Kidney (tissue), 14 donors: ENCODE measurements around the gene KRT9. TPM values are rescaled to one million over a fixed set of nuclear protein-coding genes. Genes with fewer than 3 reads are reported as not detected.

Source experiments
- DNase-seq, 5 donors: peaks; one replicate each; pipeline ENCODE4 v3.0.0-alpha.2; 2013 to 2020
- FAIRE-seq: peaks from 2 replicates; lab custom pipeline; 2012; peaks lifted over from hg19 to GRCh38; lab: Jason Lieb, UNC
- H3K27ac ChIP-seq, 2 donors: one replicate each; pipeline ENCODE4 v1.7.0; 2013; ENCODE audit warnings: low read depth in 2 of 2, low read length in 2 of 2, inconsistent platforms in 1 of 2
- H3K27me3 ChIP-seq: one replicate; pipeline ENCODE4 v1.7.1; 2013; ENCODE audit warnings: low read length, inconsistent platforms; ENCODE audit not compliant: control insufficient read depth, insufficient read depth
- H3K36me3 ChIP-seq, 3 donors: one replicate each; pipeline versions ENCODE4 v1.7.0 to v1.7.1; 2013; ENCODE audit warnings: low read length in 3 of 3, control low read depth in 1 of 3, inconsistent platforms in 1 of 3; ENCODE audit not compliant: insufficient read depth in 3 of 3, control insufficient read depth in 2 of 3
- H3K4me1 ChIP-seq, 3 donors: one replicate each; pipeline versions ENCODE4 v1.7.0 to v1.7.1; 2013; ENCODE audit warnings: low read length in 3 of 3, inconsistent platforms in 1 of 3, low read depth in 1 of 3; ENCODE audit not compliant: control insufficient read depth in 2 of 3, insufficient read depth in 2 of 3
- H3K4me3 ChIP-seq, 3 donors: one replicate each; pipeline versions ENCODE4 v1.7.0 to v1.8.1; 2013; ENCODE audit warnings: low read length in 3 of 3, control low read depth in 1 of 3, inconsistent platforms in 1 of 3
- H3K9ac ChIP-seq, 3 donors: one replicate each; pipeline versions ENCODE4 v1.7.0 to v1.7.1; 2013; ENCODE audit warnings: low read length in 3 of 3, control low read depth in 1 of 3, inconsistent platforms in 1 of 3
- H3K9me3 ChIP-seq, 3 donors: one replicate each; pipeline versions ENCODE4 v1.7.0 to v1.7.1; 2013; ENCODE audit warnings: low read length in 3 of 3, control low read depth in 1 of 3, inconsistent platforms in 1 of 3; ENCODE audit not compliant: control insufficient read depth in 2 of 3, insufficient read depth in 1 of 3
- intact Hi-C: fragments of 100-400 bp; cut with DNase I; formaldehyde crosslinking; loops from one replicate; pipeline ENCODE4 v1.11.1; 2022
- polyA plus RNA-seq: library from polyadenylated mRNA; stranded (reverse); fragments of 350-450 nt; fragmentation: Illumina TruSeq; extraction: RNeasy Lipid Tissue Mini Kit (QIAGEN cat#74804); gene quantifications from one replicate; pipeline ENCODE4 v1.2.3, GENCODE V29; 2014; ENCODE audit warnings: low read depth, low replicate concordance; ENCODE audit not compliant: insufficient read depth
- total RNA-seq: library from RNA; stranded (reverse); fragmentation: NEBNext Ultra II Directional; extraction: Animal tissue kit (Norgen Biotek cat#: 25700); gene quantifications from one replicate; pipeline ENCODE4 v1.2.1, GENCODE V29; 2021
- TF ChIP-seq, protein P1 (sequence below): IDR thresholded peaks from 3 replicates; pipeline ENCODE4 v1.5.1; 2012; ENCODE audit warnings: mild to moderate bottlenecking, moderate library complexity, borderline replicate concordance; ENCODE audit not compliant: insufficient read depth; ENCODE audit errors: extremely low read depth
- donor health status: control.
- donor health status: control.
- donor health status: control.
- donor health status: control.
- donor health status: control.
- donor health status: DM: yes; HTN: yes; CAD: no.
- donor health status: Normal renal cell carcinoma (clear cell type).

KRT9 gene
- total and polyA plus RNA-seq, 2 donors from 2014 or later, result not detected

DNA sequence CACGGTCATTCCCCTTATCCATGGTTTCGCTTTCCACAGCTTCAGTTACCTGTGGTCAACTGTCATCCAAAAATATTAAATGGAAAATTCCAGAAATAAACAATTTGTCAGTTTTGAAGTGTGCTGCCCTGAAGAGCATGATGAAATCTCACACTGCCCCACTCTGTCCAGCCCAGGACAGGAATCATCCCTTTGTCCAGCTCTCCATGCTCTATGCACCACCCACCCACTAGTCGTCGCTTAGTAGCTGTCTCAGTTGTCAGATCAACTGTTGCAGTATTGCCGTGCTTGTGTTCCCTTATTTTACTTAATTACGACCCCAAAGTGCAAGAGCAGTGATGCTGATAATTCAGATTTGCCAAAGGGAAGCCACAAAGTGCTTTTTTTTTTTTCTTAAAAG, 10.3 kb downstream of the KRT9 start:
- TF ChIP-seq, protein P1, sequence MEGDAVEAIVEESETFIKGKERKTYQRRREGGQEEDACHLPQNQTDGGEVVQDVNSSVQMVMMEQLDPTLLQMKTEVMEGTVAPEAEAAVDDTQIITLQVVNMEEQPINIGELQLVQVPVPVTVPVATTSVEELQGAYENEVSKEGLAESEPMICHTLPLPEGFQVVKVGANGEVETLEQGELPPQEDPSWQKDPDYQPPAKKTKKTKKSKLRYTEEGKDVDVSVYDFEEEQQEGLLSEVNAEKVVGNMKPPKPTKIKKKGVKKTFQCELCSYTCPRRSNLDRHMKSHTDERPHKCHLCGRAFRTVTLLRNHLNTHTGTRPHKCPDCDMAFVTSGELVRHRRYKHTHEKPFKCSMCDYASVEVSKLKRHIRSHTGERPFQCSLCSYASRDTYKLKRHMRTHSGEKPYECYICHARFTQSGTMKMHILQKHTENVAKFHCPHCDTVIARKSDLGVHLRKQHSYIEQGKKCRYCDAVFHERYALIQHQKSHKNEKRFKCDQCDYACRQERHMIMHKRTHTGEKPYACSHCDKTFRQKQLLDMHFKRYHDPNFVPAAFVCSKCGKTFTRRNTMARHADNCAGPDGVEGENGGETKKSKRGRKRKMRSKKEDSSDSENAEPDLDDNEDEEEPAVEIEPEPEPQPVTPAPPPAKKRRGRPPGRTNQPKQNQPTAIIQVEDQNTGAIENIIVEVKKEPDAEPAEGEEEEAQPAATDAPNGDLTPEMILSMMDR, result no peak
- Histone ChIP-seq H3K9ac (no peak overlapping the region), H3K27ac (no peak overlapping the region), H3K4me1 (no peaks in the 10 kb centered on the region), H3K36me3 (no peaks in the 10 kb centered on the region), H3K4me3 (no peak overlapping the region), H3K27me3 (no peaks in the 10 kb centered on the region), H3K9me3 (no peaks in the 10 kb centered on the region)
- FAIRE-seq (no peak), DNase-seq (no peak)
- intact Hi-C loops, result no loop called here

DNA sequence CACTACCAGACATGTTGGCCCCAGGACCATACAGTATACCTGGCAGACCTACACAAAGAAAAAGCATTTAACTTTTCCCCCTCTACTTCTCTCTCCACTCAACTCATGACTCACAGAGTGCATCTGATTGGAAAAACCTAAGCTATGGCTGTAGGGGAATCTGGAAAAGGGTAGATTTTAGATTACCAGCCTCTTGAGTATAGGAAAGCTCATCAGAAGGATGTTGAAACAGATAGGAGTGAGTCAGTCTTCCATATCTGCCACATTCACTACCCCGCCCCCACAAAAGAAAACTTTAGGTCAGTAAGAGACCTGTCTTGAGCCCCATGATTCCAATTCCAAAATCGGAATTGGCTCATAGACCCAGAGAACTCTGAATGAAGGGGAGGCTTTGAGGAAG, 12.3 kb downstream of the KRT9 start:
- TF ChIP-seq, protein P1, result no peak
- H3K27me3 ChIP-seq, result no peaks in the 10 kb centered on the region
- no peaks in the 10 kb centered on the region for H3K9me3 ChIP-seq
- DNase-seq (no peak), FAIRE-seq (no peak)
- H3K4me1 ChIP-seq, result no peaks in the 10 kb centered on the region
- H3K9ac ChIP-seq, result no peak overlapping the region
- H3K27ac ChIP-seq, result no peak overlapping the region
- no peaks in the 10 kb centered on the region for H3K36me3 ChIP-seq
- intact Hi-C loops, result loop anchor here (10.0 kb wide), 1 partner anchor 105 kb away; no protein-coding TSS in a partner anchor
- no peak overlapping the region for H3K4me3 ChIP-seq

DNA sequence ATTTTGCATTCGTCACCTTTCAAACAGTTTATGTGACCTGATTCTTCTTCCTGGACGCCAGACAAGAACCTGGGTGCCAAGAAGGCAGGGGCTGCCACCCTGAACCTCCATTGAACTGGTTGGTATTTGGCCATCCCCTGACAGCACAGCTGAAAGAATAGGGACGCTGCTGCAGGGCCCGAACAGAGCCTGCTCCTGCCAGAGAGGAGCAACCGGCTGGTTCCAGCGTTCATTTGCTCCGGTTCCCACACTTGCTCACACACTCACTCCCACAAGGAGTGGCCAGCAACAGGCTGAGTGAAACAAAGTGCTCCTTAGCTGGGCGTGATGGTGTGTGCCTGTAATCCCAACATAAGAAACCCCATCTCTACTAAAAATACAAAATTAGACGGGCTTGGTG, 14.9 kb downstream of the KRT9 start:
- H3K9ac ChIP-seq, result no peak overlapping the region
- H3K4me1 ChIP-seq, result no peaks in the 10 kb centered on the region
- no peaks in the 10 kb centered on the region for H3K9me3 ChIP-seq
- TF ChIP-seq, protein P1, result no peak
- no peak overlapping the region for H3K4me3 ChIP-seq
- FAIRE-seq (no peak), DNase-seq (no peak)
- intact Hi-C loops, result loop anchor here (10.0 kb wide), 1 partner anchor 108 kb away; no protein-coding TSS in a partner anchor
- no peaks in the 10 kb centered on the region for H3K27me3 ChIP-seq
- H3K36me3 ChIP-seq, result no peaks in the 10 kb centered on the region
- no peak overlapping the region for H3K27ac ChIP-seq

DNA sequence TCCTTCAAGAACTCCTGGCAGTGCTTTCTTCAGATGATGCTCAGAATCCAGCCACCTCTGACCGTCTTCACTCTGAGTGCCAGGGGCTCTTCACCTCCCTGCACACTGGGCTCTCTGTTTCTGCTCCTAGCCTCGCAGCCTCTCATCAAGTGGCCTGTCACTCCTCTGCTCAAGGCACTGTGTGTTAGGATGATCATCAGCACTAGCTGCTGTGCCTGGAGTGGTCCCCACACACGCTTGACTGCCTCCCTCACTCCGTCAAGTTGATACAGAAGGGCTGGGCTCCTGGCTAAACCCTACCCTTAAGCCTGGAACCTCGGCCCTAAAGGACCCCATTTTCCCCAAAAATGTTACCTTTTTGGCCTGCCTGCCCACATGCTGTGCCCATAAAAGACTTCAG, 15.6 kb downstream of the KRT9 start:
- Histone ChIP-seq H3K4me3 (no peak overlapping the region), H3K9me3 (no peaks in the 10 kb centered on the region), H3K36me3 (no peaks in the 10 kb centered on the region), H3K27me3 (no peaks in the 10 kb centered on the region), H3K27ac (no peak overlapping the region), H3K4me1 (no peaks in the 10 kb centered on the region), H3K9ac (no peak overlapping the region)
- no peak for FAIRE-seq
- intact Hi-C loops, result loop anchor here (10.0 kb wide), 1 partner anchor 108 kb away; no protein-coding TSS in a partner anchor
- TF ChIP-seq, protein P1, result no peak
- no peak for DNase-seq
